ENCODE measurements around the gene KCNMB4.

DNA sequence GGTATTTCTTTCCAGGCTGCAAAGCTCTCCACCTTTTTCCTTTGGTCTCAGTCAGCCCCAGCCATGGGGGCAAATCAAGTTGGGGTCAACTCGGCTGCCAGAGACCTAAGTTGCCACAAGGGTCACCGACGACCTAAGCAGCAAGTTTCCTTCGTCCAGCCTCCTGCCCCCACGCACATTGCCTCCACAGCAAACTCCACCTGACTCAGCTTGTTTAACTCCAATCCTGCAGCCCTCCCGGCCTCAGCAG, 767 bp upstream of the KCNMB4 start:
- TF ChIP-seq JUND (IDR thresholded peaks at IDR 0.05) (no peak), SIN3A (IDR thresholded peaks at IDR 0.05; ENCODE audit: borderline replicate concordance, low read depth, low read length) (no peak), CHD2 (IDR thresholded peaks at IDR 0.05; ENCODE audit: low read length, partially characterized antibody) (no peak), POLR2AphosphoS5 (IDR thresholded peaks at IDR 0.05; ENCODE audit: low read depth, low read length) (no peak), EP300 (IDR thresholded peaks at IDR 0.05; ENCODE audit: borderline replicate concordance in 1 of 2, low read depth in 1 of 2, low read length in 1 of 2) (no peak), FOXJ3 (CRISPR knock-in tag; IDR thresholded peaks at IDR 0.05) (no peak)
- TF ChIP-seq, protein P1, sequence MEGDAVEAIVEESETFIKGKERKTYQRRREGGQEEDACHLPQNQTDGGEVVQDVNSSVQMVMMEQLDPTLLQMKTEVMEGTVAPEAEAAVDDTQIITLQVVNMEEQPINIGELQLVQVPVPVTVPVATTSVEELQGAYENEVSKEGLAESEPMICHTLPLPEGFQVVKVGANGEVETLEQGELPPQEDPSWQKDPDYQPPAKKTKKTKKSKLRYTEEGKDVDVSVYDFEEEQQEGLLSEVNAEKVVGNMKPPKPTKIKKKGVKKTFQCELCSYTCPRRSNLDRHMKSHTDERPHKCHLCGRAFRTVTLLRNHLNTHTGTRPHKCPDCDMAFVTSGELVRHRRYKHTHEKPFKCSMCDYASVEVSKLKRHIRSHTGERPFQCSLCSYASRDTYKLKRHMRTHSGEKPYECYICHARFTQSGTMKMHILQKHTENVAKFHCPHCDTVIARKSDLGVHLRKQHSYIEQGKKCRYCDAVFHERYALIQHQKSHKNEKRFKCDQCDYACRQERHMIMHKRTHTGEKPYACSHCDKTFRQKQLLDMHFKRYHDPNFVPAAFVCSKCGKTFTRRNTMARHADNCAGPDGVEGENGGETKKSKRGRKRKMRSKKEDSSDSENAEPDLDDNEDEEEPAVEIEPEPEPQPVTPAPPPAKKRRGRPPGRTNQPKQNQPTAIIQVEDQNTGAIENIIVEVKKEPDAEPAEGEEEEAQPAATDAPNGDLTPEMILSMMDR (IDR thresholded peaks at IDR 0.05), result no peak
- TF ChIP-seq, protein P2, sequence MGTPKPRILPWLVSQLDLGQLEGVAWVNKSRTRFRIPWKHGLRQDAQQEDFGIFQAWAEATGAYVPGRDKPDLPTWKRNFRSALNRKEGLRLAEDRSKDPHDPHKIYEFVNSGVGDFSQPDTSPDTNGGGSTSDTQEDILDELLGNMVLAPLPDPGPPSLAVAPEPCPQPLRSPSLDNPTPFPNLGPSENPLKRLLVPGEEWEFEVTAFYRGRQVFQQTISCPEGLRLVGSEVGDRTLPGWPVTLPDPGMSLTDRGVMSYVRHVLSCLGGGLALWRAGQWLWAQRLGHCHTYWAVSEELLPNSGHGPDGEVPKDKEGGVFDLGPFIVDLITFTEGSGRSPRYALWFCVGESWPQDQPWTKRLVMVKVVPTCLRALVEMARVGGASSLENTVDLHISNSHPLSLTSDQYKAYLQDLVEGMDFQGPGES (IDR thresholded peaks at IDR 0.05; ENCODE audit: low read depth, low read length), result no peak
- TF ChIP-seq, protein P3, sequence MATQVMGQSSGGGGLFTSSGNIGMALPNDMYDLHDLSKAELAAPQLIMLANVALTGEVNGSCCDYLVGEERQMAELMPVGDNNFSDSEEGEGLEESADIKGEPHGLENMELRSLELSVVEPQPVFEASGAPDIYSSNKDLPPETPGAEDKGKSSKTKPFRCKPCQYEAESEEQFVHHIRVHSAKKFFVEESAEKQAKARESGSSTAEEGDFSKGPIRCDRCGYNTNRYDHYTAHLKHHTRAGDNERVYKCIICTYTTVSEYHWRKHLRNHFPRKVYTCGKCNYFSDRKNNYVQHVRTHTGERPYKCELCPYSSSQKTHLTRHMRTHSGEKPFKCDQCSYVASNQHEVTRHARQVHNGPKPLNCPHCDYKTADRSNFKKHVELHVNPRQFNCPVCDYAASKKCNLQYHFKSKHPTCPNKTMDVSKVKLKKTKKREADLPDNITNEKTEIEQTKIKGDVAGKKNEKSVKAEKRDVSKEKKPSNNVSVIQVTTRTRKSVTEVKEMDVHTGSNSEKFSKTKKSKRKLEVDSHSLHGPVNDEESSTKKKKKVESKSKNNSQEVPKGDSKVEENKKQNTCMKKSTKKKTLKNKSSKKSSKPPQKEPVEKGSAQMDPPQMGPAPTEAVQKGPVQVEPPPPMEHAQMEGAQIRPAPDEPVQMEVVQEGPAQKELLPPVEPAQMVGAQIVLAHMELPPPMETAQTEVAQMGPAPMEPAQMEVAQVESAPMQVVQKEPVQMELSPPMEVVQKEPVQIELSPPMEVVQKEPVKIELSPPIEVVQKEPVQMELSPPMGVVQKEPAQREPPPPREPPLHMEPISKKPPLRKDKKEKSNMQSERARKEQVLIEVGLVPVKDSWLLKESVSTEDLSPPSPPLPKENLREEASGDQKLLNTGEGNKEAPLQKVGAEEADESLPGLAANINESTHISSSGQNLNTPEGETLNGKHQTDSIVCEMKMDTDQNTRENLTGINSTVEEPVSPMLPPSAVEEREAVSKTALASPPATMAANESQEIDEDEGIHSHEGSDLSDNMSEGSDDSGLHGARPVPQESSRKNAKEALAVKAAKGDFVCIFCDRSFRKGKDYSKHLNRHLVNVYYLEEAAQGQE (IDR thresholded peaks at IDR 0.05; ENCODE audit: low read depth, low read length), result no peak
